SK-N-SH (cell line): ENCODE results near the gene MCC. TPM values are rescaled to one million over a fixed set of nuclear protein-coding genes. Genes with fewer than 3 reads are reported as not detected.

Source experiments
- CTCF ChIA-PET: fragments of 300-600, 350-600 bp; formaldehyde crosslinking; extraction: SDS; loops from one replicate; lab custom pipeline; 2021; lab: Yijun Ruan, JAX
- POLR2A ChIA-PET: fragments of 350-600 bp; sonication (Branson Sonifier 250); formaldehyde crosslinking; extraction: SDS; loops from one replicate; lab custom pipeline; 2020; ENCODE audit warnings: antibody characterized with exemption, inconsistent platforms; lab: Yijun Ruan, JAX
- DNase-seq: peaks from one replicate; pipeline ENCODE4 v3.0.0; 2012
- H2AFZ ChIP-seq: fragments of 200-600 bp; sonication (generic); 2 replicates; pipeline ENCODE4 v1.8.1; 2016; ENCODE audit warnings: antibody characterized with exemption, mild to moderate bottlenecking, low read depth
- H3F3A ChIP-seq: fragments of 200-600 bp; sonication (generic); replicated peaks from 2 replicates; pipeline ENCODE3; 2016; ENCODE audit warnings: antibody characterized with exemption, mild to moderate bottlenecking; ENCODE audit not compliant: insufficient read depth
- H3K27ac ChIP-seq, 2 experiments: fragments of 200-500 bp in 1 of 2; fragments of 200-600 bp in 1 of 2; sonication (Bioruptor generic) in 1 of 2; sonication (generic), shearing (Covaris generic) in 1 of 2; 2 replicates each; pipeline versions ENCODE4 v1.5.1 to v1.6.1; 2014 to 2016; ENCODE audit warnings: low read depth in 2 of 2, inconsistent platforms in 1 of 2, low read length in 1 of 2, mild to moderate bottlenecking in 1 of 2, mixed read lengths in 1 of 2
- H3K27me3 ChIP-seq: fragments of 200-600 bp; sonication (generic), shearing (Covaris generic); 2 replicates; pipeline ENCODE4 v1.6.1; 2016; ENCODE audit warnings: mixed run types; ENCODE audit not compliant: insufficient read depth
- H3K36me3 ChIP-seq, 2 experiments: fragments of 200-500 bp in 1 of 2; fragments of 200-600 bp in 1 of 2; sonication (Bioruptor generic) in 1 of 2; sonication (generic) in 1 of 2; replicated peaks in 1 of 2; 2 replicates each; pipeline versions ENCODE3 to v1.5.1; 2014 to 2016; ENCODE audit warnings: low read length in 1 of 2, mild to moderate bottlenecking in 1 of 2; ENCODE audit not compliant: insufficient read depth in 2 of 2, control insufficient read depth in 1 of 2
- H3K4me1 ChIP-seq, 2 experiments: fragments of 200-500 bp in 1 of 2; fragments of 200-600 bp in 1 of 2; sonication (Bioruptor generic) in 1 of 2; sonication (generic), shearing (Covaris generic) in 1 of 2; 2 replicates each; pipeline versions ENCODE4 v1.5.1 to v1.6.1; 2014 to 2016; ENCODE audit warnings: low read depth in 1 of 2, low read length in 1 of 2, mixed run types in 1 of 2; ENCODE audit not compliant: insufficient read depth in 2 of 2, control insufficient read depth in 1 of 2
- H3K4me2 ChIP-seq: fragments of 200-600 bp; sonication (generic), shearing (Covaris generic); 2 replicates; pipeline ENCODE4 v1.6.1; 2017; ENCODE audit warnings: mixed run types
- H3K4me3 ChIP-seq, 2 experiments: fragments of 200-500 bp in 1 of 2; fragments of 200-600 bp in 1 of 2; sonication (Bioruptor generic) in 1 of 2; sonication (generic), shearing (Covaris generic) in 1 of 2; 2 replicates each; pipeline versions ENCODE4 v1.5.1 to v1.8.1; 2014 to 2016; ENCODE audit warnings: low read depth in 2 of 2, inconsistent platforms in 1 of 2, low read length in 1 of 2, mild to moderate bottlenecking in 1 of 2, mixed read lengths in 1 of 2, moderate library complexity in 1 of 2
- H3K79me2 ChIP-seq: fragments of 200-600 bp; sonication (generic); 2 replicates; pipeline ENCODE4 v1.8.1; 2017; ENCODE audit warnings: mild to moderate bottlenecking; ENCODE audit not compliant: insufficient read depth
- H3K9ac ChIP-seq: fragments of 200-600 bp; sonication (generic); 2 replicates; pipeline ENCODE4 v1.6.1; 2017; ENCODE audit warnings: mixed run types
- H3K9me2 ChIP-seq: fragments of 200-600 bp; sonication (generic); 2 replicates; pipeline ENCODE4 v1.6.1; 2017; ENCODE audit warnings: mixed run types
- H3K9me3 ChIP-seq: fragments of 200-600 bp; sonication (generic); 2 replicates; pipeline ENCODE4 v1.6.1; 2017; ENCODE audit warnings: mixed run types, mild to moderate bottlenecking, moderate library complexity
- H4K20me1 ChIP-seq: fragments of 200-600 bp; sonication (generic); 2 replicates; pipeline ENCODE4 v1.6.1; 2017; ENCODE audit warnings: mild to moderate bottlenecking, mixed run types; ENCODE audit not compliant: insufficient read depth
- CHD2 ChIP-seq: fragments of 150-350 bp; IDR thresholded peaks from 2 replicates; pipeline ENCODE4 v1.6.1; 2018; ENCODE audit warnings: low read length; ENCODE audit not compliant: partially characterized antibody
- ELF1 ChIP-seq: IDR thresholded peaks from 2 replicates; pipeline ENCODE4 v1.4.0; 2012
- EP300 ChIP-seq, 2 experiments: IDR thresholded peaks; 2 replicates each; pipeline versions ENCODE4 v1.4.0 to v1.6.1; 2012; ENCODE audit warnings: borderline replicate concordance in 1 of 2, low read depth in 1 of 2, low read length in 1 of 2
- EZH2phosphoT487 ChIP-seq: fragments of 200-600 bp; sonication (generic); IDR thresholded peaks from 2 replicates; pipeline ENCODE4 v1.6.1; 2017; ENCODE audit warnings: low read depth, mixed run types, mild to moderate bottlenecking, antibody characterized with exemption, moderate library complexity, borderline replicate concordance
- FOSL2 ChIP-seq: IDR thresholded peaks from 2 replicates; pipeline ENCODE4 v1.4.0; 2012; ENCODE audit warnings: low read depth, mild to moderate bottlenecking, moderate library complexity, borderline replicate concordance
- FOXJ3 ChIP-seq: sonication (generic); formaldehyde crosslinking; IDR thresholded peaks from 2 replicates; pipeline ENCODE4 v1.5.1; 2020; ENCODE audit warnings: mild to moderate bottlenecking, missing genetic modification reagents
- FOXM1 ChIP-seq: IDR thresholded peaks from 2 replicates; pipeline ENCODE4 v1.4.0; 2012; ENCODE audit warnings: low read depth, mild to moderate bottlenecking
- GABPA ChIP-seq: IDR thresholded peaks from 2 replicates; pipeline ENCODE4 v1.4.0; 2012; ENCODE audit warnings: low read depth, mild to moderate bottlenecking
- GATA2 ChIP-seq: sonication (generic); formaldehyde crosslinking; IDR thresholded peaks from 2 replicates; pipeline ENCODE4 v1.5.0; 2020; ENCODE audit warnings: mild to moderate bottlenecking, missing genetic modification reagents
- IRF3 ChIP-seq: fragments of 150-350 bp; IDR thresholded peaks from 2 replicates; pipeline ENCODE4 v1.6.1; 2016; ENCODE audit warnings: mild to moderate bottlenecking, low read depth, low read length
- JUND ChIP-seq: IDR thresholded peaks from 2 replicates; pipeline ENCODE4 v1.4.0; 2012
- MAX ChIP-seq: IDR thresholded peaks from 2 replicates; pipeline ENCODE4 v1.4.0; 2012; ENCODE audit warnings: low read depth
- MEF2A ChIP-seq: IDR thresholded peaks from 2 replicates; pipeline ENCODE4 v1.4.0; 2012; ENCODE audit warnings: low read depth, borderline replicate concordance
- NFIC ChIP-seq: IDR thresholded peaks from 2 replicates; pipeline ENCODE4 v1.4.0; 2012; ENCODE audit warnings: borderline replicate concordance
- NRF1 ChIP-seq: IDR thresholded peaks from 2 replicates; pipeline ENCODE4 v1.6.1; 2012; ENCODE audit warnings: low read depth, mild to moderate bottlenecking, low read length
- PBX3 ChIP-seq: IDR thresholded peaks from 2 replicates; pipeline ENCODE4; 2012
- POLR2AphosphoS5 ChIP-seq: IDR thresholded peaks from 2 replicates; pipeline ENCODE4 v1.6.1; 2012; ENCODE audit warnings: low read depth, low read length
- RAD21 ChIP-seq: IDR thresholded peaks from 2 replicates; pipeline ENCODE4 v1.6.1; 2012; ENCODE audit warnings: mild to moderate bottlenecking, low read length
- RCOR1 ChIP-seq: fragments of 150-350 bp; IDR thresholded peaks from 2 replicates; pipeline ENCODE4 v1.6.1; 2017; ENCODE audit warnings: antibody characterized with exemption, low read length
- RFX5 ChIP-seq: IDR thresholded peaks from 2 replicates; pipeline ENCODE4 v1.6.1; 2012; ENCODE audit warnings: mild to moderate bottlenecking, improper control_type of control experiment, low read length
- RXRA ChIP-seq: IDR thresholded peaks from 2 replicates; pipeline ENCODE4 v1.4.0; 2012; ENCODE audit warnings: low read depth, mild to moderate bottlenecking, borderline replicate concordance
- SIN3A ChIP-seq: IDR thresholded peaks from 2 replicates; pipeline ENCODE4 v1.6.1; 2012; ENCODE audit warnings: low read depth, mild to moderate bottlenecking, low read length, moderate library complexity, borderline replicate concordance
- SMC3 ChIP-seq: IDR thresholded peaks from 2 replicates; pipeline ENCODE4 v1.6.1; 2012; ENCODE audit warnings: low read depth, low read length, improper control_type of control experiment
- TAF1 ChIP-seq: IDR thresholded peaks from 2 replicates; pipeline ENCODE4 v1.6.1; 2012; ENCODE audit warnings: low read depth, mild to moderate bottlenecking, low read length, moderate library complexity, borderline replicate concordance
- TCF12 ChIP-seq: IDR thresholded peaks from 2 replicates; pipeline ENCODE4 v1.4.0; 2012
- TEAD4 ChIP-seq: IDR thresholded peaks from 2 replicates; pipeline ENCODE4 v1.4.0; 2012; ENCODE audit warnings: mild to moderate bottlenecking, borderline replicate concordance; ENCODE audit not compliant: insufficient read depth
- USF1 ChIP-seq: IDR thresholded peaks from 2 replicates; pipeline ENCODE4 v1.4.0; 2012; ENCODE audit warnings: low read depth, borderline replicate concordance
- WGBS: methylation state at CpG from one replicate; pipeline ENCODE4 v1.1.6; 2017; ENCODE audit warnings: low lambda C conversion rate; 5-methylcytosine and 5-hydroxymethylcytosine counted together
- polyA plus RNA-seq, 3 experiments: library from polyadenylated mRNA; depleted of rRNA; stranded (reverse); fragments of >200 nt; gene quantifications; 2 replicates each; pipeline ENCODE4 v1.2.3, GENCODE V29; 2012
- TF ChIP-seq, protein P1 (sequence below): fragments of 150-350 bp; IDR thresholded peaks from 2 replicates; pipeline ENCODE4 v1.6.1; 2017; ENCODE audit warnings: antibody characterized with exemption, low read length, low read depth, borderline replicate concordance
- TF ChIP-seq, protein P2 (sequence below): fragments of 200-600 bp; sonication (generic); IDR thresholded peaks from 2 replicates; pipeline ENCODE4 v1.6.1; 2017; ENCODE audit warnings: antibody characterized with exemption, mild to moderate bottlenecking, moderate library complexity

The MCC gene
- polyA plus RNA-seq, 1 of the 3 experiments (the other 2 are of a cell fraction) = 3.6 TPM

DNA sequence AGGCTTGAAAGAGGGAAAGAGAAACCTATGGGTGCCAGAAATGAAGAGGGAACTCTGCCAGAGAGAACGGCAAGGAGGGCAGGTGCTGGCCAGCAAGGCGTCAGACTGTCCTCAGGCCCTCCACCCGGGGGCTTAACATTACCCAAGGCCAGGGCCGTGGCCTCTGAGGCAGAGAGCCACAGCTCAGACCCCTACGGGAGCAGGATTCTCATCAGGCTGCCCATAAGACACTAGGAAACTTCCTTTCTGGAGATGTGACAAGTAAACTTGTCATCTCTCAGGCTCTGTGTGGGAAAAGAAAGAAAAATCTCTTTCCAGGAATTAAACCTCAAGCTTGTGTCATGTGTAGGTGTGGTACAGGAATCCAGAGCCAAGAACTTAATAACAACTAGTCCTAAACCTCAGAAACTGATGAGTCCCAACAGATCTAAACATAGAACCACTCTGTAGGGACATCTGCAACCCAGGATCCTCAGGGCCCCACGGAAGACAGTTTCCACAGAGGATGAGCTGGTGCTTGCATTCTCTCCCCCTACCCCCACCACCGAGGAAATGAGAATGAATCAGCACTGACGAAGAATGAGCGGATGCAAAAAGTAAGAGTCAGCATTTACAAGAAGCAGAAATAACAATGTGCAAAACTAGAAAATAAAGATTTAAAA, 437.4 kb downstream of the MCC start:
- 58% methylated on average over 9 of the region's 9 CpGs for WGBS
- Histone ChIP-seq H3K79me2 (no peaks in the 10 kb centered on the region), H3F3A (peaks cover 6% of the 10 kb centered on the region), H4K20me1 (no peaks in the 10 kb centered on the region), H3K36me3 (no peaks in the 10 kb centered on the region), H3K4me2 (peak overlapping the region; percentile 53), H3K27ac (peak overlapping the region in 1 of 2 experiments; percentile 45; a peak in 2 of 4 replicates), H3K27me3 (no peaks in the 10 kb centered on the region), H3K4me3 (no peak overlapping the region), H2AFZ (peak overlapping the region; percentile 53; the same call in 1 of the 2 replicates), H3K4me1 (peaks cover 0 to 12% of the 10 kb centered on the region in 2 experiments; a peak in 2 of 4 replicates), H3K9me2 (no peaks in the 10 kb centered on the region), H3K9me3 (no peaks in the 10 kb centered on the region), H3K9ac (no peak overlapping the region)
- TF ChIP-seq USF1 (no peak), MEF2A (no peak), FOXJ3 (CRISPR knock-in tag) (no peak), RXRA (no peak), SMC3 (no peak), FOXM1 (no peak), EP300 (IDR thresholded peaks at IDR 0.05; ENCODE audit: borderline replicate concordance in 1 of 2, low read depth in 1 of 2, low read length in 1 of 2) (0 out of 4 replicates have a peak, but pooled peaks of 1 of the 2 experiments have one; percentile 10), SIN3A (no peak), FOSL2 (peak; percentile 75; the same call in 1 of the 2 replicates), EZH2phosphoT487 (no peak), RAD21 (no peak), IRF3 (no peak), RFX5 (no peak), GATA2 (CRISPR knock-in tag) (no peak), RCOR1 (no peak), NFIC (peak; percentile 22; the same call in 1 of the 2 replicates), POLR2AphosphoS5 (no peak), TEAD4 (no peak), CHD2 (no peak), MAX (no peak), NRF1 (no peak), TCF12 (peak; percentile 59), PBX3 (peak; percentile 13; the same call in 1 of the 2 replicates), ELF1 (no peak), GABPA (no peak), JUND (peak; percentile 47; the same call in 1 of the 2 replicates), TAF1 (no peak)
- TF ChIP-seq, protein P1, sequence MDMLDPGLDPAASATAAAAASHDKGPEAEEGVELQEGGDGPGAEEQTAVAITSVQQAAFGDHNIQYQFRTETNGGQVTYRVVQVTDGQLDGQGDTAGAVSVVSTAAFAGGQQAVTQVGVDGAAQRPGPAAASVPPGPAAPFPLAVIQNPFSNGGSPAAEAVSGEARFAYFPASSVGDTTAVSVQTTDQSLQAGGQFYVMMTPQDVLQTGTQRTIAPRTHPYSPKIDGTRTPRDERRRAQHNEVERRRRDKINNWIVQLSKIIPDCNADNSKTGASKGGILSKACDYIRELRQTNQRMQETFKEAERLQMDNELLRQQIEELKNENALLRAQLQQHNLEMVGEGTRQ = no peak
- TF ChIP-seq, protein P2, sequence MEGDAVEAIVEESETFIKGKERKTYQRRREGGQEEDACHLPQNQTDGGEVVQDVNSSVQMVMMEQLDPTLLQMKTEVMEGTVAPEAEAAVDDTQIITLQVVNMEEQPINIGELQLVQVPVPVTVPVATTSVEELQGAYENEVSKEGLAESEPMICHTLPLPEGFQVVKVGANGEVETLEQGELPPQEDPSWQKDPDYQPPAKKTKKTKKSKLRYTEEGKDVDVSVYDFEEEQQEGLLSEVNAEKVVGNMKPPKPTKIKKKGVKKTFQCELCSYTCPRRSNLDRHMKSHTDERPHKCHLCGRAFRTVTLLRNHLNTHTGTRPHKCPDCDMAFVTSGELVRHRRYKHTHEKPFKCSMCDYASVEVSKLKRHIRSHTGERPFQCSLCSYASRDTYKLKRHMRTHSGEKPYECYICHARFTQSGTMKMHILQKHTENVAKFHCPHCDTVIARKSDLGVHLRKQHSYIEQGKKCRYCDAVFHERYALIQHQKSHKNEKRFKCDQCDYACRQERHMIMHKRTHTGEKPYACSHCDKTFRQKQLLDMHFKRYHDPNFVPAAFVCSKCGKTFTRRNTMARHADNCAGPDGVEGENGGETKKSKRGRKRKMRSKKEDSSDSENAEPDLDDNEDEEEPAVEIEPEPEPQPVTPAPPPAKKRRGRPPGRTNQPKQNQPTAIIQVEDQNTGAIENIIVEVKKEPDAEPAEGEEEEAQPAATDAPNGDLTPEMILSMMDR = no peak
- no peak for DNase-seq
- ChIA-PET CTCF (no interaction called here), POLR2A (no interaction called here)
